ENCODE measurements around the gene IFITM1. TPM values are rescaled to one million over a fixed set of nuclear protein-coding genes. Genes with fewer than 3 reads are reported as not detected.

IFITM1 gene
- polyA plus RNA-seq, 3 donors = 26.0 to 49.5 (median 36.3) TPM

- peaks cover 18% of the 10 kb centered on the region for H3K4me1 Mint-ChIP-seq
- Histone ChIP-seq H4K20me1 (ENCODE audit: insufficient read depth, low read length) (no peaks in the 10 kb centered on the region), H3K27me3 (ENCODE audit: control insufficient read depth in 2 of 2, insufficient read depth in 2 of 2, low read length in 2 of 2) (peaks cover 0 to 10% of the 10 kb centered on the region in 2 donors), H3K79me2 (ENCODE audit: insufficient read depth, low read length) (no peaks in the 10 kb centered on the region), H3K4me2 (replicated peaks; ENCODE audit: extremely low read depth, low read length, poor library complexity, severe bottlenecking) (no peak overlapping the region), H3K36me3 (replicated peaks in 1 of 2; ENCODE audit: control insufficient read depth in 1 of 2, insufficient read depth in 2 of 2, low read length in 2 of 2) (no peaks in the 10 kb centered on the region), H3K4me1 (ENCODE audit: control insufficient read depth in 1 of 2, insufficient read depth in 2 of 2, low read length in 2 of 2) (peaks cover 19 to 21% of the 10 kb centered on the region in 2 donors), H3K9me3 (replicated peaks in 1 of 2; ENCODE audit: control insufficient read depth in 1 of 2, insufficient read depth in 1 of 2, low read length in 2 of 2) (no peaks in the 10 kb centered on the region), H3K4me3 (replicated peaks in 1 of 3; ENCODE audit: low read depth in 2 of 3, low read length in 3 of 3) (no peak overlapping the region), H3K9ac (ENCODE audit: insufficient read depth, low read length, poor library complexity, severe bottlenecking) (no peak overlapping the region), H2AFZ (ENCODE audit: insufficient read depth, low read depth, low read length, poor library complexity, severe bottlenecking) (no peak overlapping the region), H3K27ac (ENCODE audit: low read depth in 1 of 2, low read length in 2 of 2) (no peak overlapping the region)
- WGBS (ENCODE audit: insufficient coverage) = 94% methylated on average over 22 of the region's 29 CpGs
- peaks cover 7 to 10% of the 10 kb centered on the region in 2 donors for H3K36me3 Mint-ChIP-seq
- peaks cover 15 to 43% (median 20%) of the 10 kb centered on the region in 3 donors for H3K27me3 Mint-ChIP-seq (ENCODE audit: low read depth in 3 of 3)
- TF ChIP-seq CTCF (IDR thresholded peaks at IDR 0.05) = no peak
- intact Hi-C loops (cut with micrococcal nuclease) = no loop called here
- no peak overlapping the region for H3K4me3 Mint-ChIP-seq
- no peak overlapping the region for H3K27ac Mint-ChIP-seq
- DNase-seq = no peak
- peaks cover 0 to 5% (median 3%) of the 10 kb centered on the region in 7 donors for H3K9me3 Mint-ChIP-seq
Observed at GRCh38 chr11:292211-293121, 21.4 kb upstream of the IFITM1 start.

GRCh38 chr11:293271-293851, 20.5 kb upstream of the IFITM1 start:
- Mint-ChIP-seq H3K4me1 (peaks cover 13% of the 10 kb centered on the region), H3K4me3 (no peak overlapping the region), H3K9me3 (peaks cover 0 to 2% (median 0%) of the 10 kb centered on the region in 7 donors), H3K36me3 (peaks cover 5 to 10% of the 10 kb centered on the region in 2 donors), H3K27me3 (ENCODE audit: low read depth in 3 of 3) (peaks cover 9 to 43% (median 15%) of the 10 kb centered on the region in 3 donors), H3K27ac (no peak overlapping the region)
- H3K79me2 ChIP-seq (ENCODE audit: insufficient read depth, low read length) = no peaks in the 10 kb centered on the region
- no peak overlapping the region for H3K4me3 ChIP-seq (replicated peaks in 1 of 3; ENCODE audit: low read depth in 2 of 3, low read length in 3 of 3)
- no peak overlapping the region for H3K4me2 ChIP-seq (replicated peaks; ENCODE audit: extremely low read depth, low read length, poor library complexity, severe bottlenecking)
- no peaks in the 10 kb centered on the region for H3K36me3 ChIP-seq (replicated peaks in 1 of 2; ENCODE audit: control insufficient read depth in 1 of 2, insufficient read depth in 2 of 2, low read length in 2 of 2)
- H4K20me1 ChIP-seq (ENCODE audit: insufficient read depth, low read length) = no peaks in the 10 kb centered on the region
- H2AFZ ChIP-seq (ENCODE audit: insufficient read depth, low read depth, low read length, poor library complexity, severe bottlenecking) = no peak overlapping the region
- H3K27ac ChIP-seq (ENCODE audit: low read depth in 1 of 2, low read length in 2 of 2) = no peak overlapping the region
- no peaks in the 10 kb centered on the region for H3K9me3 ChIP-seq (replicated peaks in 1 of 2; ENCODE audit: control insufficient read depth in 1 of 2, insufficient read depth in 1 of 2, low read length in 2 of 2)
- intact Hi-C loops (cut with micrococcal nuclease) = no loop called here
- H3K4me1 ChIP-seq (ENCODE audit: control insufficient read depth in 1 of 2, insufficient read depth in 2 of 2, low read length in 2 of 2) = peaks cover 16 to 19% of the 10 kb centered on the region in 2 donors
- no peak for DNase-seq
- H3K27me3 ChIP-seq (ENCODE audit: control insufficient read depth in 2 of 2, insufficient read depth in 2 of 2, low read length in 2 of 2) = peaks cover 0 to 2% of the 10 kb centered on the region in 2 donors
- 93% methylated on average over 6 of the region's 18 CpGs for WGBS (ENCODE audit: insufficient coverage)
- H3K9ac ChIP-seq (ENCODE audit: insufficient read depth, low read length, poor library complexity, severe bottlenecking) = no peak overlapping the region
- no peak for TF ChIP-seq CTCF (IDR thresholded peaks at IDR 0.05)
